Measurements from ENCODE around the gene TTBK2.

The TTBK2 gene

GRCh38 chr15:42918047-42918446 is 2.5 kb downstream of the TTBK2 start:
- no peaks in the 10 kb centered on the region for H3K9me3 ChIP-seq (replicated peaks in 1 of 2; ENCODE audit: control insufficient read depth in 2 of 2, insufficient read depth in 1 of 2, low read depth in 1 of 2, low read length in 2 of 2)
- no CpG with 5 or more reads among the region's 5 CpGs for WGBS, 2 donors (ENCODE audit: extremely low coverage in 2 of 2, insufficient read length in 2 of 2, insufficient replicate concordance in 1 of 2)
- no peak overlapping the region for H3K14ac ChIP-seq (ENCODE audit: low read length)
- H2BK5ac ChIP-seq (ENCODE audit: low read length) = no peak overlapping the region
- H4K91ac ChIP-seq (ENCODE audit: low read depth, low read length, poor library complexity) = no peak overlapping the region
- H3K4ac ChIP-seq (ENCODE audit: low read length) = no peak overlapping the region
- H3K4me1 ChIP-seq (ENCODE audit: control insufficient read depth in 2 of 2, insufficient read depth in 1 of 2, low read depth in 1 of 2, low read length in 2 of 2) = peaks cover 7 to 8% of the 10 kb centered on the region in 2 donors
- H3K9ac ChIP-seq (ENCODE audit: low read depth, low read length, poor library complexity) = no peak overlapping the region
- peaks cover 5% of the 10 kb centered on the region for H3K79me1 ChIP-seq (ENCODE audit: low read depth, low read length)
- no peaks in the 10 kb centered on the region for H3K27me3 ChIP-seq (ENCODE audit: control insufficient read depth in 3 of 3, insufficient read depth in 3 of 3, low read depth in 1 of 3, low read length in 3 of 3)
- H3K18ac ChIP-seq (ENCODE audit: low read length) = no peak overlapping the region
- no peak overlapping the region for H3K4me3 ChIP-seq (ENCODE audit: low read length in 2 of 2)
- no peak overlapping the region for H4K8ac ChIP-seq (ENCODE audit: low read depth, low read length)
- H3K23ac ChIP-seq (ENCODE audit: low read depth, low read length, poor library complexity) = no peak overlapping the region
- no peak overlapping the region for H3K4me2 ChIP-seq (ENCODE audit: insufficient read depth, low read length, poor library complexity, severe bottlenecking)
- no peak overlapping the region for H2BK120ac ChIP-seq (ENCODE audit: low read depth, low read length)
- H2BK12ac ChIP-seq (ENCODE audit: low read length) = no peak overlapping the region
- H3K27ac ChIP-seq (replicated peaks; ENCODE audit: low read length) = no peak overlapping the region
- no peak overlapping the region for H2AK5ac ChIP-seq (ENCODE audit: low read depth, low read length)
- DNase-seq (ENCODE audit: low spot score) = no peak
- H2AFZ ChIP-seq (ENCODE audit: low read length) = no peak overlapping the region
- no peak overlapping the region for H2BK15ac ChIP-seq (ENCODE audit: low read length)
- no peaks in the 10 kb centered on the region for H3K36me3 ChIP-seq (replicated peaks in 1 of 2; ENCODE audit: control insufficient read depth in 2 of 2, insufficient read depth in 2 of 2, low read length in 2 of 2)

GRCh38 chr15:42915654-42916315 is 4.8 kb downstream of the TTBK2 start:
- Histone ChIP-seq H2BK5ac (ENCODE audit: low read length) (no peak overlapping the region), H3K14ac (ENCODE audit: low read length) (no peak overlapping the region), H2BK15ac (ENCODE audit: low read length) (no peak overlapping the region), H2AFZ (ENCODE audit: low read length) (no peak overlapping the region), H3K4me1 (ENCODE audit: control insufficient read depth in 2 of 2, insufficient read depth in 1 of 2, low read depth in 1 of 2, low read length in 2 of 2) (peaks cover 2 to 6% of the 10 kb centered on the region in 2 donors), H3K4me2 (ENCODE audit: insufficient read depth, low read length, poor library complexity, severe bottlenecking) (no peak overlapping the region), H3K18ac (ENCODE audit: low read length) (no peak overlapping the region), H3K23ac (ENCODE audit: low read depth, low read length, poor library complexity) (no peak overlapping the region), H3K4ac (ENCODE audit: low read length) (no peak overlapping the region), H3K36me3 (replicated peaks in 1 of 2; ENCODE audit: control insufficient read depth in 2 of 2, insufficient read depth in 2 of 2, low read length in 2 of 2) (no peaks in the 10 kb centered on the region), H3K27ac (replicated peaks; ENCODE audit: low read length) (no peak overlapping the region), H3K9me3 (replicated peaks in 1 of 2; ENCODE audit: control insufficient read depth in 2 of 2, insufficient read depth in 1 of 2, low read depth in 1 of 2, low read length in 2 of 2) (peaks cover 0 to 3% of the 10 kb centered on the region in 2 donors), H2BK12ac (ENCODE audit: low read length) (no peak overlapping the region), H4K8ac (ENCODE audit: low read depth, low read length) (no peak overlapping the region), H2AK5ac (ENCODE audit: low read depth, low read length) (no peak overlapping the region), H4K91ac (ENCODE audit: low read depth, low read length, poor library complexity) (no peak overlapping the region), H2BK120ac (ENCODE audit: low read depth, low read length) (no peak overlapping the region), H3K79me1 (ENCODE audit: low read depth, low read length) (peaks cover 5% of the 10 kb centered on the region), H3K9ac (ENCODE audit: low read depth, low read length, poor library complexity) (no peak overlapping the region), H3K27me3 (ENCODE audit: control insufficient read depth in 3 of 3, insufficient read depth in 3 of 3, low read depth in 1 of 3, low read length in 3 of 3) (no peaks in the 10 kb centered on the region), H3K4me3 (ENCODE audit: low read length in 2 of 2) (no peak overlapping the region)
- WGBS, 2 donors (ENCODE audit: extremely low coverage in 2 of 2, insufficient read length in 2 of 2, insufficient replicate concordance in 1 of 2) = no CpG with 5 or more reads among the region's 3 CpGs
- no peak for DNase-seq (ENCODE audit: low spot score)

GRCh38 chr15:42914728-42915497 is 5.7 kb downstream of the TTBK2 start:
- Histone ChIP-seq H3K4me2 (ENCODE audit: insufficient read depth, low read length, poor library complexity, severe bottlenecking) (no peak overlapping the region), H2AK5ac (ENCODE audit: low read depth, low read length) (no peak overlapping the region), H2BK120ac (ENCODE audit: low read depth, low read length) (no peak overlapping the region), H3K4ac (ENCODE audit: low read length) (no peak overlapping the region), H2AFZ (ENCODE audit: low read length) (no peak overlapping the region), H3K36me3 (replicated peaks in 1 of 2; ENCODE audit: control insufficient read depth in 2 of 2, insufficient read depth in 2 of 2, low read length in 2 of 2) (no peaks in the 10 kb centered on the region), H2BK12ac (ENCODE audit: low read length) (no peak overlapping the region), H3K79me1 (ENCODE audit: low read depth, low read length) (peaks cover under 1% of the 10 kb centered on the region), H4K8ac (ENCODE audit: low read depth, low read length) (no peak overlapping the region), H3K18ac (ENCODE audit: low read length) (no peak overlapping the region), H3K4me1 (ENCODE audit: control insufficient read depth in 2 of 2, insufficient read depth in 1 of 2, low read depth in 1 of 2, low read length in 2 of 2) (peaks cover 2 to 6% of the 10 kb centered on the region in 2 donors), H3K14ac (ENCODE audit: low read length) (no peak overlapping the region), H3K23ac (ENCODE audit: low read depth, low read length, poor library complexity) (no peak overlapping the region), H3K27ac (replicated peaks; ENCODE audit: low read length) (no peak overlapping the region), H3K9ac (ENCODE audit: low read depth, low read length, poor library complexity) (no peak overlapping the region), H2BK5ac (ENCODE audit: low read length) (no peak overlapping the region), H4K91ac (ENCODE audit: low read depth, low read length, poor library complexity) (no peak overlapping the region), H3K9me3 (replicated peaks in 1 of 2; ENCODE audit: control insufficient read depth in 2 of 2, insufficient read depth in 1 of 2, low read depth in 1 of 2, low read length in 2 of 2) (peaks cover 0 to 3% of the 10 kb centered on the region in 2 donors), H3K4me3 (ENCODE audit: low read length in 2 of 2) (no peak overlapping the region), H3K27me3 (ENCODE audit: control insufficient read depth in 3 of 3, insufficient read depth in 3 of 3, low read depth in 1 of 3, low read length in 3 of 3) (no peaks in the 10 kb centered on the region), H2BK15ac (ENCODE audit: low read length) (no peak overlapping the region)
- DNase-seq (ENCODE audit: low spot score) = no peak
- no CpG with 5 or more reads among the region's 5 CpGs for WGBS, 2 donors (ENCODE audit: extremely low coverage in 2 of 2, insufficient read length in 2 of 2, insufficient replicate concordance in 1 of 2)

- no peak overlapping the region for H3K14ac ChIP-seq (ENCODE audit: low read length)
- no peak overlapping the region for H2AK5ac ChIP-seq (ENCODE audit: low read depth, low read length)
- H3K36me3 ChIP-seq (replicated peaks in 1 of 2; ENCODE audit: control insufficient read depth in 2 of 2, insufficient read depth in 2 of 2, low read length in 2 of 2) = no peaks in the 10 kb centered on the region
- DNase-seq (ENCODE audit: low spot score) = no peak
- H3K23ac ChIP-seq (ENCODE audit: low read depth, low read length, poor library complexity) = no peak overlapping the region
- no peak overlapping the region for H3K4me3 ChIP-seq (ENCODE audit: low read length in 2 of 2)
- no peak overlapping the region for H2BK15ac ChIP-seq (ENCODE audit: low read length)
- no peaks in the 10 kb centered on the region for H3K4me1 ChIP-seq (ENCODE audit: control insufficient read depth in 2 of 2, insufficient read depth in 1 of 2, low read depth in 1 of 2, low read length in 2 of 2)
- no CpG with 5 or more reads among the region's 5 CpGs for whole genome bisulfite sequencing, 2 donors (ENCODE audit: extremely low coverage in 2 of 2, insufficient read length in 2 of 2, insufficient replicate concordance in 1 of 2)
- no peak overlapping the region for H3K4ac ChIP-seq (ENCODE audit: low read length)
- no peak overlapping the region for H4K8ac ChIP-seq (ENCODE audit: low read depth, low read length)
- no peak overlapping the region for H2BK12ac ChIP-seq (ENCODE audit: low read length)
- no peak overlapping the region for H3K27ac ChIP-seq (replicated peaks; ENCODE audit: low read length)
- H3K18ac ChIP-seq (ENCODE audit: low read length) = no peak overlapping the region
- no peak overlapping the region for H4K91ac ChIP-seq (ENCODE audit: low read depth, low read length, poor library complexity)
- H3K79me1 ChIP-seq (ENCODE audit: low read depth, low read length) = no peaks in the 10 kb centered on the region
- no peak overlapping the region for H2BK120ac ChIP-seq (ENCODE audit: low read depth, low read length)
- no peak overlapping the region for H3K4me2 ChIP-seq (ENCODE audit: insufficient read depth, low read length, poor library complexity, severe bottlenecking)
- H3K9me3 ChIP-seq (replicated peaks in 1 of 2; ENCODE audit: control insufficient read depth in 2 of 2, insufficient read depth in 1 of 2, low read depth in 1 of 2, low read length in 2 of 2) = peaks cover 0 to 3% of the 10 kb centered on the region in 2 donors
- no peak overlapping the region for H2BK5ac ChIP-seq (ENCODE audit: low read length)
- H3K9ac ChIP-seq (ENCODE audit: low read depth, low read length, poor library complexity) = no peak overlapping the region
- H3K27me3 ChIP-seq (ENCODE audit: control insufficient read depth in 3 of 3, insufficient read depth in 3 of 3, low read depth in 1 of 3, low read length in 3 of 3) = no peaks in the 10 kb centered on the region
- H2AFZ ChIP-seq (ENCODE audit: low read length) = no peak overlapping the region
Measured at GRCh38 chr15:42911058-42911592, 9.5 kb downstream of the TTBK2 start.

Data from neuronal stem cell (in vitro differentiated cells).